ENCODE measurements around the gene PNP.

DNA sequence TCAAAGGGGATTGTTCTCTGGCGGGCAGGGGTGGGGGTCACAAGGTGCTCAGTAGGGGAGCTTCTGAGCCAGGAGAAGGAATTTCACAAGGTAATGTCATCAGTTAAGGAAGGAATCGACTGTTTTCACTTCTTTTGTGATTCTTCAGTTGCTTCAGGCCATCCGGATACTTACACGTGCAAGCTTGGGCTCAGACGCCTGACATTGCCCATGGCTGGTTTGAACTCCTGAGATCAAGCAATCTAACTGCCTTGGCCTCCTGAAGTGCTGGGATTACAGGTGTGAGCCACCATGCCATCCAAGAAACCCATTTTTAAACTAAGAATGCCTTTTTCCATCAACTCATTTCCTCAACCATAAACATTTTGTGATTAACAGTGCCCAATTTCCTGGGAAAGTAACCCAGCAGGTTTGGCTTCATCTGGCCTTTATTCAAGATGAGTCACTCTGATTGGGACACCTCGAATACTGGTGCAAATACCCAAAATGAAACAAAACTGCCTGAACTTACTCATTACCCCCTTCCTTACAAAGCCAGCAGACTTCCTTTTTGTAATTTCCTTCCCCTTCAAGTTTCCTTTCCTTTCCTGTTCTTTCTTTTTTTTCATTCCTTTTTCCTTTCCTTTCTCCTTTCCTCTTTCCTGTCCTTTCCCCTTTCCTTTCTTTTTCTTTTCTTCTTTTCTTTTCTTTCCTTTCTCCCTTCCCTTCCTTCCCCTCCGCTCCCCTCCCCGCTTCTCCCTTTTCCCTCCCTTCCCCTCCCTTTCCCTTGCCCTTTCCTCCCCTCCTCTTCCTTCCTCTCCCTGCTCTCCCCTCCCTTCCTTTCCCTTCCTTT is 25.9 kb downstream of the PNP start:
- TF ChIP-seq POLR2A (IDR thresholded peaks at IDR 0.05; ENCODE audit: low read length) (no peak), GATA1 (IDR thresholded peaks at IDR 0.05; ENCODE audit: low read depth, low read length) (no peak)

Measured in erythroblast (primary cell).